ENCODE data around the gene WNT16.
"Not testable (repeated sequence)": the region's sequence is repeated elsewhere in the genome, so short reads cannot be mapped to it uniquely, and the experiment has no call there.

The WNT16 gene

GRCh38 chr7:121328508-121329190 is at the start of gene WNT16:
WNT16 (plus strand) TSS chr7:121329000; CDS start chr7:121329293, 293 bp downstream.
- peak; percentile 19 for DNase-seq

- DNase-seq: no peak
Measured at GRCh38 chr7:121279060-121279620, 49.7 kb upstream of the WNT16 start.

- DNase-seq: no peak
Measured at GRCh38 chr7:121279822-121280221, 49.0 kb upstream of the WNT16 start.

GRCh38 chr7:121280656-121281055 is 48.1 kb upstream of the WNT16 start:
- DNase-seq: no peak

- no peak for DNase-seq
Measured at GRCh38 chr7:121282129-121282528, 46.7 kb upstream of the WNT16 start.

- no peak for DNase-seq
Measured at GRCh38 chr7:121285066-121285667, 43.6 kb upstream of the WNT16 start.

- DNase-seq: no peak
Measured at GRCh38 chr7:121286186-121286585, 42.6 kb upstream of the WNT16 start.

GRCh38 chr7:121286742-121287734 is 41.8 kb upstream of the WNT16 start:
- DNase-seq: peak; percentile 35

- peak; percentile 76 for DNase-seq
Measured at GRCh38 chr7:121288894-121289293, 39.9 kb upstream of the WNT16 start.

- DNase-seq: not testable (repeated sequence)
Measured at GRCh38 chr7:121289930-121290329, 38.9 kb upstream of the WNT16 start.

- no peak for DNase-seq
Measured at GRCh38 chr7:121294448-121294992, 34.3 kb upstream of the WNT16 start.

- no peak for DNase-seq
Measured at GRCh38 chr7:121297843-121298242, 31.0 kb upstream of the WNT16 start.

- peak; percentile 35 for DNase-seq
Measured at GRCh38 chr7:121298831-121299239, 30.0 kb upstream of the WNT16 start.

- no peak for DNase-seq
Measured at GRCh38 chr7:121300685-121301420, 27.9 kb upstream of the WNT16 start.

- peak; percentile 38 for DNase-seq
Measured at GRCh38 chr7:121301446-121302213, 27.2 kb upstream of the WNT16 start.

GRCh38 chr7:121302214-121302745 is 26.5 kb upstream of the WNT16 start:
- peak; percentile 93 for DNase-seq

- no peak for DNase-seq
Measured at GRCh38 chr7:121303422-121304101, 25.2 kb upstream of the WNT16 start.

- DNase-seq: no peak
Measured at GRCh38 chr7:121304102-121304658, 24.6 kb upstream of the WNT16 start.

- DNase-seq: peak; percentile 67
Measured at GRCh38 chr7:121305109-121305508, 23.7 kb upstream of the WNT16 start.

- no peak for DNase-seq
Measured at GRCh38 chr7:121306565-121306964, 22.2 kb upstream of the WNT16 start.
